Mammary epithelial cell (primary cell): ENCODE data around the gene OR2C3.

ENCODE experiments used
- CTCF ChIP-seq, 2 donors: IDR thresholded peaks in 1 of 2; conservative IDR thresholded peaks in 1 of 2; 2 replicates each; pipeline ENCODE4 v1.5.1; 2011 to 2012; ENCODE audit warnings: inconsistent platforms in 2 of 2, low read length in 2 of 2, mild to moderate bottlenecking in 2 of 2, control low read depth in 1 of 2, low read depth in 1 of 2; ENCODE audit not compliant: insufficient read depth in 1 of 2; ENCODE audit errors: extremely low read depth in 1 of 2
- EZH2 ChIP-seq: IDR thresholded peaks from 2 replicates; pipeline ENCODE4 v1.6.1; 2012; ENCODE audit warnings: low read length, inconsistent platforms, borderline replicate concordance

- TF ChIP-seq CTCF (conservative IDR thresholded peaks at IDR 0.05 in 1 of 2, IDR thresholded peaks at IDR 0.05 in 1 of 2; ENCODE audit: extremely low read depth in 1 of 2, insufficient read depth in 1 of 2, low read depth in 1 of 2, low read length in 2 of 2) = no peak
- TF ChIP-seq EZH2 = no peak
These were observed 2.3 kb upstream of the OR2C3 start for GRCh38 chr1:247538561-247538960.
